PFSK-1 (cell line): ENCODE data around the gene USP19. TPM values are rescaled to one million over a fixed set of nuclear protein-coding genes. Genes with fewer than 3 reads are reported as not detected.

Source experiments
- FOXP2 ChIP-seq: optimal IDR thresholded peaks from 2 replicates; pipeline ENCODE3; 2011; ENCODE audit warnings: borderline replicate concordance, control low read depth, inconsistent platforms; ENCODE audit not compliant: insufficient read depth; ENCODE audit errors: extremely low read length, extremely low read depth
- POLR2AphosphoS5 ChIP-seq: IDR thresholded peaks from 2 replicates; pipeline ENCODE4 v1.6.1; 2012; ENCODE audit warnings: low read depth, mild to moderate bottlenecking, control low read depth, low read length, moderate library complexity
- SIN3A ChIP-seq: IDR thresholded peaks from 2 replicates; pipeline ENCODE4 v1.6.1; 2012; ENCODE audit warnings: mild to moderate bottlenecking, low read length, moderate library complexity, borderline replicate concordance; ENCODE audit not compliant: insufficient read depth
- TAF1 ChIP-seq: IDR thresholded peaks from 2 replicates; pipeline ENCODE4 v1.6.1; 2012; ENCODE audit warnings: low read length, control low read depth, borderline replicate concordance; ENCODE audit not compliant: insufficient read depth
- polyA plus RNA-seq: library from polyadenylated mRNA; unstranded; fragments of >200 nt; gene quantifications from one replicate; pipeline ENCODE4 v1.2.1, GENCODE V29; 2012; ENCODE audit warnings: low read depth, missing spikeins; ENCODE audit not compliant: insufficient read length
- TF ChIP-seq, protein P1 (sequence below), 2 experiments: IDR thresholded peaks; 2 replicates each; pipeline versions ENCODE4 v1.6.1 to v1.8.0; 2011 to 2012; ENCODE audit warnings: low read depth in 2 of 2, low read length in 2 of 2, control low read depth in 1 of 2, inconsistent platforms in 1 of 2, mild to moderate bottlenecking in 1 of 2, moderate library complexity in 1 of 2; ENCODE audit not compliant: insufficient read depth in 1 of 2

The USP19 gene, protein sequence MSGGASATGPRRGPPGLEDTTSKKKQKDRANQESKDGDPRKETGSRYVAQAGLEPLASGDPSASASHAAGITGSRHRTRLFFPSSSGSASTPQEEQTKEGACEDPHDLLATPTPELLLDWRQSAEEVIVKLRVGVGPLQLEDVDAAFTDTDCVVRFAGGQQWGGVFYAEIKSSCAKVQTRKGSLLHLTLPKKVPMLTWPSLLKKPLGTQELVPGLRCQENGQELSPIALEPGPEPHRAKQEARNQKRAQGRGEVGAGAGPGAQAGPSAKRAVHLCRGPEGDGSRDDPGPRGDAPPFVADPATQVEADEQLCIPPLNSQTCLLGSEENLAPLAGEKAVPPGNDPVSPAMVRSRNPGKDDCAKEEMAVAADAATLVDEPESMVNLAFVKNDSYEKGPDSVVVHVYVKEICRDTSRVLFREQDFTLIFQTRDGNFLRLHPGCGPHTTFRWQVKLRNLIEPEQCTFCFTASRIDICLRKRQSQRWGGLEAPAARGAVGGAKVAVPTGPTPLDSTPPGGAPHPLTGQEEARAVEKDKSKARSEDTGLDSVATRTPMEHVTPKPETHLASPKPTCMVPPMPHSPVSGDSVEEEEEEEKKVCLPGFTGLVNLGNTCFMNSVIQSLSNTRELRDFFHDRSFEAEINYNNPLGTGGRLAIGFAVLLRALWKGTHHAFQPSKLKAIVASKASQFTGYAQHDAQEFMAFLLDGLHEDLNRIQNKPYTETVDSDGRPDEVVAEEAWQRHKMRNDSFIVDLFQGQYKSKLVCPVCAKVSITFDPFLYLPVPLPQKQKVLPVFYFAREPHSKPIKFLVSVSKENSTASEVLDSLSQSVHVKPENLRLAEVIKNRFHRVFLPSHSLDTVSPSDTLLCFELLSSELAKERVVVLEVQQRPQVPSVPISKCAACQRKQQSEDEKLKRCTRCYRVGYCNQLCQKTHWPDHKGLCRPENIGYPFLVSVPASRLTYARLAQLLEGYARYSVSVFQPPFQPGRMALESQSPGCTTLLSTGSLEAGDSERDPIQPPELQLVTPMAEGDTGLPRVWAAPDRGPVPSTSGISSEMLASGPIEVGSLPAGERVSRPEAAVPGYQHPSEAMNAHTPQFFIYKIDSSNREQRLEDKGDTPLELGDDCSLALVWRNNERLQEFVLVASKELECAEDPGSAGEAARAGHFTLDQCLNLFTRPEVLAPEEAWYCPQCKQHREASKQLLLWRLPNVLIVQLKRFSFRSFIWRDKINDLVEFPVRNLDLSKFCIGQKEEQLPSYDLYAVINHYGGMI (N-terminal part only)
- polyA plus RNA-seq = 45.0 TPM

- TF ChIP-seq, protein P1, sequence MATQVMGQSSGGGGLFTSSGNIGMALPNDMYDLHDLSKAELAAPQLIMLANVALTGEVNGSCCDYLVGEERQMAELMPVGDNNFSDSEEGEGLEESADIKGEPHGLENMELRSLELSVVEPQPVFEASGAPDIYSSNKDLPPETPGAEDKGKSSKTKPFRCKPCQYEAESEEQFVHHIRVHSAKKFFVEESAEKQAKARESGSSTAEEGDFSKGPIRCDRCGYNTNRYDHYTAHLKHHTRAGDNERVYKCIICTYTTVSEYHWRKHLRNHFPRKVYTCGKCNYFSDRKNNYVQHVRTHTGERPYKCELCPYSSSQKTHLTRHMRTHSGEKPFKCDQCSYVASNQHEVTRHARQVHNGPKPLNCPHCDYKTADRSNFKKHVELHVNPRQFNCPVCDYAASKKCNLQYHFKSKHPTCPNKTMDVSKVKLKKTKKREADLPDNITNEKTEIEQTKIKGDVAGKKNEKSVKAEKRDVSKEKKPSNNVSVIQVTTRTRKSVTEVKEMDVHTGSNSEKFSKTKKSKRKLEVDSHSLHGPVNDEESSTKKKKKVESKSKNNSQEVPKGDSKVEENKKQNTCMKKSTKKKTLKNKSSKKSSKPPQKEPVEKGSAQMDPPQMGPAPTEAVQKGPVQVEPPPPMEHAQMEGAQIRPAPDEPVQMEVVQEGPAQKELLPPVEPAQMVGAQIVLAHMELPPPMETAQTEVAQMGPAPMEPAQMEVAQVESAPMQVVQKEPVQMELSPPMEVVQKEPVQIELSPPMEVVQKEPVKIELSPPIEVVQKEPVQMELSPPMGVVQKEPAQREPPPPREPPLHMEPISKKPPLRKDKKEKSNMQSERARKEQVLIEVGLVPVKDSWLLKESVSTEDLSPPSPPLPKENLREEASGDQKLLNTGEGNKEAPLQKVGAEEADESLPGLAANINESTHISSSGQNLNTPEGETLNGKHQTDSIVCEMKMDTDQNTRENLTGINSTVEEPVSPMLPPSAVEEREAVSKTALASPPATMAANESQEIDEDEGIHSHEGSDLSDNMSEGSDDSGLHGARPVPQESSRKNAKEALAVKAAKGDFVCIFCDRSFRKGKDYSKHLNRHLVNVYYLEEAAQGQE (IDR thresholded peaks at IDR 0.05; ENCODE audit: insufficient read depth in 1 of 2, low read depth in 2 of 2, low read length in 2 of 2) = no peak
- TF ChIP-seq SIN3A (no peak), POLR2AphosphoS5 (peak; percentile 69), FOXP2 (no peak), TAF1 (peak; percentile 13; the same call in 1 of the 2 replicates)
These were observed at the start of gene USP19 for GRCh38 chr3:49120438-49121131. Gene USP19, minus strand, starts transcription at chr3:49120823. Its CDS starts 1,678 bp downstream, at chr3:49119145.

GRCh38 chr3:49166752-49167556 is 46.3 kb upstream of the USP19 start:
- TF ChIP-seq SIN3A (no peak), POLR2AphosphoS5 (no peak), FOXP2 (no peak), TAF1 (no peak)
- TF ChIP-seq, protein P1 (IDR thresholded peaks at IDR 0.05; ENCODE audit: insufficient read depth in 1 of 2, low read depth in 2 of 2, low read length in 2 of 2) = no peak

GRCh38 chr3:49165771-49166751 is 45.4 kb upstream of the USP19 start, which contains the start of gene CCDC71:
Gene CCDC71, minus strand, starts transcription at chr3:49166331. Its CDS starts 2,123 bp downstream, at chr3:49164208.
- peak; percentile 77; the same call in 1 of the 2 replicates for TF ChIP-seq TAF1
- peak; percentile 45 for TF ChIP-seq FOXP2
- TF ChIP-seq POLR2AphosphoS5 = peak; percentile 55; the same call in 1 of the 2 replicates
- TF ChIP-seq, protein P1 (IDR thresholded peaks at IDR 0.05; ENCODE audit: insufficient read depth in 1 of 2, low read depth in 2 of 2, low read length in 2 of 2) = 0 out of 4 replicates have a peak, but pooled peaks of 1 of the 2 experiments have one; percentile 22
- TF ChIP-seq SIN3A = no peak
